Sigmoid colon (tissue), 7 donors: ENCODE measurements around the gene MAN2B1. TPM values are rescaled to one million over a fixed set of nuclear protein-coding genes. Genes with fewer than 3 reads are reported as not detected.
"Not testable (repeated sequence)": the region's sequence is repeated elsewhere in the genome, so short reads cannot be mapped to it uniquely, and the experiment has no call there.

Source experiments
- DNase-seq: peaks from one replicate; pipeline ENCODE4 v3.0.0-alpha.2; 2019
- H3K27ac ChIP-seq, 4 donors: fragments of 200-600 bp; sonication (generic); one replicate each; pipeline ENCODE4 v1.5.1; 2016 to 2019; ENCODE audit warnings: mild to moderate bottlenecking in 1 of 4
- H3K27me3 ChIP-seq, 3 donors: fragments of 200-600 bp; sonication (generic); one replicate each; pipeline ENCODE4 v1.5.1; 2019; ENCODE audit warnings: mild to moderate bottlenecking in 1 of 3
- H3K36me3 ChIP-seq, 4 donors: fragments of 200-600 bp; sonication (generic); one replicate each; pipeline ENCODE4 v1.5.1; 2016 to 2019
- H3K4me1 ChIP-seq, 4 donors: fragments of 200-600 bp; sonication (generic); one replicate each; pipeline ENCODE4 v1.5.1; 2017 to 2019
- H3K4me3 ChIP-seq, 4 donors: fragments of 200-600 bp; sonication (generic); one replicate each; pipeline ENCODE4 v1.5.1; 2017 to 2019; ENCODE audit warnings: mild to moderate bottlenecking in 2 of 4, moderate library complexity in 1 of 4
- H3K9me3 ChIP-seq, 4 donors: fragments of 200-600 bp in 3 of 4; sonication (generic) in 3 of 4; one replicate each; pipeline versions ENCODE4 v1.5.1 to v1.6.1; 2013 to 2019
- CTCF ChIP-seq, 4 experiments: fragments of 450-650 bp in 3 of 4; fragments of 200-600 bp in 1 of 4; IDR thresholded peaks; one replicate each; pipeline ENCODE4 v1.5.1; 2016 to 2019; ENCODE audit warnings: antibody characterized with exemption in 4 of 4, mild to moderate bottlenecking in 3 of 4, moderate library complexity in 2 of 4
- EP300 ChIP-seq, 4 donors: sonication (generic); formaldehyde crosslinking; IDR thresholded peaks; one replicate each; pipeline ENCODE4 v1.6.1; 2017; ENCODE audit warnings: antibody characterized with exemption in 4 of 4
- POLR2A ChIP-seq, 2 donors: fragments of 450-650 bp; IDR thresholded peaks; one replicate each; pipeline ENCODE4 v1.6.1; 2016; ENCODE audit warnings: antibody characterized with exemption in 2 of 2, mild to moderate bottlenecking in 2 of 2, moderate library complexity in 2 of 2
- POLR2AphosphoS5 ChIP-seq, 4 donors: sonication (generic); formaldehyde crosslinking; IDR thresholded peaks; one replicate each; pipeline ENCODE4 v1.6.1; 2017; ENCODE audit warnings: antibody characterized with exemption in 4 of 4
- WGBS, 2 donors: extraction: QIAGEN DNeasy Blood & Tissue Kit; methylation state at CpG; one replicate each; pipeline ENCODE4 v1.1.7; 2013; 5-methylcytosine and 5-hydroxymethylcytosine counted together
- intact Hi-C: fragments of 100-400 bp; cut with DNase I; formaldehyde crosslinking; loops from one replicate; pipeline ENCODE4 v1.15.1; 2023
- polyA plus RNA-seq, 3 donors: library from polyadenylated mRNA; stranded (reverse); fragments of 200-250 nt; gene quantifications; one replicate each; pipeline ENCODE4 v1.2.3, GENCODE V29; 2013
- total RNA-seq, 4 donors: library from RNA; depleted of rRNA; stranded (reverse); fragments of >200 nt; gene quantifications; one replicate each; pipeline ENCODE4 v1.1.0, GENCODE V29; 2016
- donor health status: healthy with polysubstance abuse.
- donor health status: Bipolar disorder and iron deficiency.
- donor health status: healthy.

The MAN2B1 gene
- total RNA-seq: 10 to 100 TPM; 41.1 to 75.6 (median 63.8) TPM
- 10 to 100 TPM; 26.4 to 68.1 (median 31.0) TPM for polyA plus RNA-seq

GRCh38 chr19:12666265-12667048 is at the start of gene MAN2B1, which contains the start of gene WDR83:
Gene MAN2B1, minus strand, starts transcription at chr19:12666742. Its CDS starts 41 bp downstream, at chr19:12666701.
Gene WDR83, plus strand, starts transcription at chr19:12666807. Its CDS starts 2,984 bp downstream, at chr19:12669791.
- peak within 1 kb of the TSS; percentile 62 to 79 (median 76) for H3K4me3 ChIP-seq
- H3K36me3 ChIP-seq: peaks cover 5 to 45% (median 11%) of the 10 kb centered on the region in 4 donors
- DNase-seq: peak; percentile 83
- peaks cover 0 to 47% (median 43%) of the 10 kb centered on the region in 4 donors for H3K4me1 ChIP-seq
- H3K9me3 ChIP-seq: no peaks in the 10 kb centered on the region
- peak in 1 of 2 donors; percentile 17 for TF ChIP-seq POLR2A (IDR thresholded peaks at IDR 0.05)
- peak in 3 of 4 donors; percentile 31 to 60 (median 54) for TF ChIP-seq POLR2AphosphoS5 (IDR thresholded peaks at IDR 0.05)
- TF ChIP-seq CTCF (IDR thresholded peaks at IDR 0.05): no peak
- TF ChIP-seq EP300 (IDR thresholded peaks at IDR 0.05): no peak
- intact Hi-C loops: loop anchor here (5.0 kb wide), 1 partner anchor 54 kb away; the partner anchor contains the start of genes ZNF490 and ZNF791
- peak within 1 kb of the TSS; percentile 73 to 82 (median 78) for H3K27ac ChIP-seq
- H3K27me3 ChIP-seq: no peaks in the 10 kb centered on the region
- WGBS, 2 donors: 1% methylated on average over 46 of the region's 46 CpGs

DNA sequence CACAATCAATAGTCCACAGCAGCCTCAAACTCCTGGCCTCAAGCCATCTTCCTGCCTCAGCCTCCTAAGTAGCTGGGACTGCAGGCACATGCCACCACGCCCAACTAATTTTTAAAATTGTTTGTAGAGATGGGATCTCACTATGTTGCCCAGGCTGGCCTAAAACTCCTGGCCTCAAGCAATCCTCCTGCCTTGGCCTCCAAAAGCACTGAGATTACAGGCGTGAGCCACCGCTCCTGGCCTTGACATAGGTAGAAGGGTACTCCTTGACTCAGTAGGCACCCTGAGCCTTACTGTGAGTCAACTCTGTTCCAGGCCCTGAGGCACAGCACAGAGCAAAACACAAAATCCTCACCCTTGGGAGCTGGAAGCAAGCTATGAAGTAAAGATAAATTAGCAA is 49.4 kb upstream of the MAN2B1 start:
- DNase-seq: no peak
- WGBS, 2 donors: 97 to 99% methylated on average over 3 of the region's 3 CpGs
- no peak for TF ChIP-seq CTCF (IDR thresholded peaks at IDR 0.05)
- no peak for TF ChIP-seq POLR2A (IDR thresholded peaks at IDR 0.05)
- TF ChIP-seq EP300 (IDR thresholded peaks at IDR 0.05): no peak
- no peak for TF ChIP-seq POLR2AphosphoS5 (IDR thresholded peaks at IDR 0.05)
- H3K9me3 ChIP-seq: no peaks in the 10 kb centered on the region
- H3K27me3 ChIP-seq: no peaks in the 10 kb centered on the region
- intact Hi-C loops: no loop called here
- H3K4me3 ChIP-seq: no peak overlapping the region
- peaks cover 0 to 22% (median 19%) of the 10 kb centered on the region in 4 donors for H3K4me1 ChIP-seq
- no peak overlapping the region for H3K27ac ChIP-seq
- H3K36me3 ChIP-seq: peaks cover 35 to 82% (median 55%) of the 10 kb centered on the region in 4 donors

GRCh38 chr19:12715102-12715501 is 48.6 kb upstream of the MAN2B1 start:
- DNase-seq: no peak
- intact Hi-C loops: no loop called here
- H3K36me3 ChIP-seq: peaks cover 43 to 90% (median 64%) of the 10 kb centered on the region in 4 donors
- H3K27me3 ChIP-seq: no peaks in the 10 kb centered on the region
- no peak overlapping the region for H3K4me3 ChIP-seq
- TF ChIP-seq POLR2A (IDR thresholded peaks at IDR 0.05) (no peak), EP300 (IDR thresholded peaks at IDR 0.05) (no peak), CTCF (IDR thresholded peaks at IDR 0.05) (no peak), POLR2AphosphoS5 (IDR thresholded peaks at IDR 0.05) (no peak)
- no peaks in the 10 kb centered on the region for H3K9me3 ChIP-seq
- WGBS, 2 donors: 95 to 96% methylated on average over 15 of the region's 15 CpGs
- H3K4me1 ChIP-seq: peaks cover 0 to 13% (median 11%) of the 10 kb centered on the region in 4 donors
- no peak overlapping the region for H3K27ac ChIP-seq

DNA sequence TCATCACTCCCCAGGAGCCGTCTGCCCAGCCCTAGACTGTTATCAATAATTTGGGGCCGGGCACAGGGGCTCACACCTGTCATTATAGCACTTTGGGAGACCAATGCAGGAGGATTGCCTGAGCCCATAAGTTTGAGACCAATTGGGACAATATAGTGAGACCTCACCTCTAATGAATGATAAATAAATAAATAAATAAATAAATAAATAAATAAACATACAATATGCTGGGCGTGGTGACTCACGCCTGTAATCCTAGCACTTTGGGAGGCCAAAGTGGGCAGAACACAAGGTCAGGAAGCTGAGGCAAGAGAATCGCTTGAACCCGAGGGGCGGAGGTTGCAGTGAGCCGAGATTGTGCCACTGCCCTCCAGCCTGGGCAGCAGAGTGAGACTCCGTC is 46.8 kb upstream of the MAN2B1 start:
- WGBS, 2 donors: 93 to 95% methylated on average over 9 of the region's 9 CpGs
- DNase-seq, H3K27me3 ChIP-seq, H3K27ac ChIP-seq, H3K9me3 ChIP-seq, H3K4me3 ChIP-seq, intact Hi-C loops, H3K4me1 ChIP-seq: not testable (repeated sequence)
- peaks cover 54 to 98% (median 71%) of the 10 kb centered on the region in 4 donors for H3K36me3 ChIP-seq

- H3K4me1 ChIP-seq, H3K9me3 ChIP-seq, H3K27me3 ChIP-seq, DNase-seq, H3K27ac ChIP-seq, intact Hi-C loops, H3K4me3 ChIP-seq: not testable (repeated sequence)
- TF ChIP-seq CTCF (IDR thresholded peaks at IDR 0.05): peak in 3 of 4 experiments; percentile 32 to 35 (median 33)
- H3K36me3 ChIP-seq: peaks cover 54 to 98% (median 72%) of the 10 kb centered on the region in 4 donors
- WGBS, 2 donors: 47 to 66% methylated on average over 12 of the region's 14 CpGs
Measured at GRCh38 chr19:12712077-12712476, 45.5 kb upstream of the MAN2B1 start.
